Activated T-cell treated with anti-CD3 and anti-CD28 coated beads for 1 hour (primary cell): Measurements from ENCODE around the gene AXDND1.
"Not testable (repeated sequence)": the region's sequence is repeated elsewhere in the genome, so short reads cannot be mapped to it uniquely, and the experiment has no call there.

ENCODE experiments used
- DNase-seq: peaks from one replicate; pipeline ENCODE4 v3.0.0-alpha.2; 2020; ENCODE audit warnings: low read depth

AXDND1 gene

GRCh38 chr1:179465661-179466060 lies 99.9 kb downstream of the AXDND1 start:
- DNase-seq = not testable (repeated sequence)

GRCh38 chr1:179474713-179475112 lies 108.9 kb downstream of the AXDND1 start:
- no peak for DNase-seq

- DNase-seq = no peak
These were observed 110.7 kb downstream of the AXDND1 start for GRCh38 chr1:179476484-179476883.

- no peak for DNase-seq
These were observed 112.6 kb downstream of the AXDND1 start for GRCh38 chr1:179478370-179478769.

- DNase-seq = no peak
These were observed 124.8 kb downstream of the AXDND1 start for GRCh38 chr1:179490611-179491010.

- no peak for DNase-seq
These were observed 127.6 kb downstream of the AXDND1 start for GRCh38 chr1:179493323-179493722.

- DNase-seq = no peak
These were observed 140.4 kb downstream of the AXDND1 start for GRCh38 chr1:179506199-179506598.

GRCh38 chr1:179509384-179509783 lies 143.6 kb downstream of the AXDND1 start:
- DNase-seq = no peak

- no peak for DNase-seq
These were observed 144.3 kb downstream of the AXDND1 start for GRCh38 chr1:179510038-179510437.

- DNase-seq = no peak
These were observed 151.4 kb downstream of the AXDND1 start for GRCh38 chr1:179516976-179517705.

GRCh38 chr1:179518544-179518943 lies 152.8 kb downstream of the AXDND1 start:
- not testable (repeated sequence) for DNase-seq

- no peak for DNase-seq
These were observed 163.9 kb downstream of the AXDND1 start for GRCh38 chr1:179529482-179530195.

- DNase-seq = no peak
These were observed 164.6 kb downstream of the AXDND1 start for GRCh38 chr1:179530352-179530751.

GRCh38 chr1:179541774-179542173 lies 176.0 kb downstream of the AXDND1 start:
- DNase-seq = no peak

GRCh38 chr1:179545321-179545720 lies 179.6 kb downstream of the AXDND1 start:
- DNase-seq = no peak

- no peak for DNase-seq
These were observed 181.3 kb downstream of the AXDND1 start for GRCh38 chr1:179547021-179547535.

GRCh38 chr1:179548666-179549367 lies 183.0 kb downstream of the AXDND1 start:
- DNase-seq = no peak

- DNase-seq = no peak
These were observed 183.6 kb downstream of the AXDND1 start for GRCh38 chr1:179549368-179549700.

GRCh38 chr1:179550746-179551682 lies 185.2 kb downstream of the AXDND1 start:
- no peak for DNase-seq

- DNase-seq = no peak
These were observed 188.7 kb downstream of the AXDND1 start for GRCh38 chr1:179554427-179554826.

- no peak for DNase-seq
These were observed 192.3 kb downstream of the AXDND1 start for GRCh38 chr1:179558078-179558477.
